GM10847 (cell line): ENCODE data around the gene CAMTA2.

Experiments
- POLR2A ChIP-seq: IDR thresholded peaks from 2 replicates; pipeline ENCODE4 v1.6.1; 2011; ENCODE audit not compliant: insufficient read length; ENCODE audit errors: extremely low read depth

Gene CAMTA2

DNA sequence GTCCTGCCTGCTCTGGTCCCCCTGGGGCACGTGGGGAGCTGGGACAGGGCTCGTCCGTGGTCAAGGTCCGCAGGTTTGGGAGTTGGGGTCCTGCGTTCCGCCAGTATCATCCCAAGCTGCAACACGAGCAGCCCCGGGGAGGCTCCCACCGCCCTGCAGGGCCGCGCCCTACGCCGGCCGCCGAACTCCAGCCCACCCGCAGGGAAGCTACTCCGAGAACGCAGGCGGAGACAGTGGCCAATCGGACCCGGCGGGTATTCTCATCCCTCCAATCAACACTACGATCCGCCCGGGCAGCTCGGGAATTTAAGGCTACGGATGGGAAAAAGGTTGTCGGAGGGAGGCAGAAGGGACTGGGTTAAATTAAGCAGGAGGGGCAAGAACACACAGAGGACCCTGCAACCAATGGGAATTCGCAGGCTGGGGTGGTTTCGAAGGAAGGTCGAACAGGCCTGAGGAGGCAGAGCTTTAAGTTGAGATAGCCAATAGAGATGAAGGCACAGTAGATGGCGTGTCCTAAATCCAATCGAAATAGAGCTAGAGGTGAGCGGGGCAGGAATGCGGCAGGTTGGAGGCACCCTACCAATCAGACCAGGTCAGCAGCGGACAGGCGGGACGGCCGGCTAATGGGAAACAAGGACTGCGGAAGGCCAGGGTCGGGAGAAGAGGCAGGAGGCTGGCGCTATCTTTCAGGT lies 20.5 kb downstream of the CAMTA2 start:
- no peak for TF ChIP-seq POLR2A

DNA sequence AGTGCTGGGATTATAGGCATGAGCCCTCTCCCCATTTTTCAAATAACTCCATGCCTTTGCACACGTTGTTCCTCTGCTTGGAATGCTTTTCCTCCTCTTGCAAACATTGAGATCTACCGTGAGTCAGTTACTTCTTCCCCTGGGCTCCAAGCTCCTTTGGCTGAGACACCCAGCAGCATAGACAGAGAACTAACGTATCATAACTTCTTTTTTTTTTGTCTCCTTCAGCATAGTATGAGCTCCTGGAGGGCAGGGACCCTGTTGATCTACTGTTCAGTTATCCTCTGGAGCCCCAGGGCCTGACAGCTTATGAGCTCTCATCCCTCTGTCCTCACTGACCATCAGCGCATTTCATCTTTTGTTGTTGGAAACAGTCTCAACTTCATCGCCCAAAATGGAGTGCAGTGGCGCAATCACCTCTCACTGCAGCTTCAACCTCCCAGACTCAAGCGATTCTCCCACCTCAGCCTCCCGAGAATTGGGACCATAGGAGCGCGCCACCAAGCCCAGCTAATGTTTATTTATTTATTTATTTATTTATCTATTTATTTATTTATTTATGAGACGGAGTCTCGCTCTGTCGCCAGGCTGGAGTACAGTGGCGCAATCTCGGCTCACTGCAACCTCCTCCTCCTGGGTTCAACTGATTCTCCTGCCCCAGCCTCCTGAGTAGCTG lies 22.0 kb downstream of the CAMTA2 start:
- no peak for TF ChIP-seq POLR2A

DNA sequence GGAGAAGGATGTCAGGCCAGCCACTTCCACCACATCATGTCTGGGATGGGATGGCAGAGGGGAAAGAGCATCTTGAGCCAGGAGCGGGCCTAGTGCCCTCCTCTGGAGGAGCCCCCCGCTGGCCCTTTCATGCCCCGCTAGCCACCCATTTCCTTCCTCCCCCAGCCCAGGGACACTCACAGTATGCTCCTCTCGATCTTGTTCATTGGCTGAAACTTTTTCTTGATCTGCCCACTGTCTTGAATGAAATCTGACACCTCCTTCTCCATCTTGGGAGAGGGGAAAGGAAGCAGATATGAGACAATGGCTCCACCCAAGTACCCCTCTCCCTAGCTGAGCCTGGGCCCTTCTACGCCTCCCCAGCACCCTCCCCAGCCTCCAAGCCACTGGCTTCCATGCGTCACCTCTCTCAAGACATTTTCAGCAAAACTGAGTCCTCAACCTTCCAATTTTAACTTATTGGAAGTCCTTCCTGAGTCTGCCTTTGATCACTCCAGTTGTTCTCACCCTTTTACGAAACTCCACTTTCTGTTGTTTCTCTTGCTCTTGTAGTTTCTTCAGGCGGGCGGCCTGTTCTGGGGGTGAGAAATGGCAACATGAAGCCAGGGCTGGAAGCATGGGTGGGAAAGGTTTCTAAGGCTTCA lies 27.1 kb downstream of the CAMTA2 start:
- no peak for TF ChIP-seq POLR2A

DNA sequence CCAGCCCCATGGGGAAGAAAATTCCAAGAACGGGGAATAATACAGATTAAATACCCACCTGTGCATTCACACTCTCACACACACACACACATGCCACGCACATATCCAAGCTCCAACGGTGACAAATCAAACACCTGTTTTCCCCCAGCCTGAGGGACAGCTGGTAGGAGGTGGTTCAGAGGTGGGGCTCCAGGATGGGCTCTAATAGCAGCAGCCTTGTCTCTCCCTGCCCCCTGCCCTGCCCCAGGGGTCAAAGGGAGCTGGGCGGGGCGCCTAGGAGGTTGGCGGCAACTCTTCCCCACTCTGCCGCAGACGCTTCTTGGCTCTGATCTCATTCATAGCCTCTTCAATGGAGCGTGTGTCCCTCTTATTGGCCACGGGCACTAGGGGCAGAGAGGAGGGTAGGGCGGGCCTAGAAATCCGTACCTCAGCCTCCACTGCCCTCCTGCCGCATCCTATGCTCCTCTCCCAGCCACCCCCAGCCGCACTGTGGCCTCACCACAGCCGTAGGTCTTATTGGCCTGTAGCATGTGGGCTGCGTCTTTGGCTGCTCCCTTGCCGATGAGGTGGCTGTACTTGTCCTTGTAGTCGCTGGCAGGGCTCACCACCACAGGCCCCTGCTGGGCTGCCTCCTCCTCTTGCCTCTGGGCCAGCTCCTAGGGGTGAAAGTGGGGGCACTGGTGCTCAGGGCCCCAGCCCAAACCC lies 28.1 kb downstream of the CAMTA2 start:
- no peak for TF ChIP-seq POLR2A

DNA sequence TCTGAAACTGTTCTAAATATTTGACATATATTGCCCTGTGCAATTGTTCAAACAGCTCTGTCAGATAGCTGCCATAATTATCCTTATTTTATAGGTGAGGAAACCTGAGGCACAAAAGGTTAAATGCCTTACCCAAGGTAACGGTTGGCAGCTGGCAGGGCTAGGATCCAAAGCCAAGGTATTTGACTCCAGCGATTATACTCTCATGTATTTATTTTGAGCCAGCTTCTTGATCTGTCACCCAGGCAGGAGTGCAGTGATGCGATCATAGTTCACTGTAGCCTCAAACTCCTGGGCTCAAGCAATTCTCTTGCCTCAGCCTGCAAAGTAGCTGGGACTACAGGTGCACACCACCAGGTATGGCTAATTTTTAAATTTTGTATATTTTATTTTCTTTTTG lies 29.4 kb downstream of the CAMTA2 start:
- TF ChIP-seq POLR2A, result no peak

DNA sequence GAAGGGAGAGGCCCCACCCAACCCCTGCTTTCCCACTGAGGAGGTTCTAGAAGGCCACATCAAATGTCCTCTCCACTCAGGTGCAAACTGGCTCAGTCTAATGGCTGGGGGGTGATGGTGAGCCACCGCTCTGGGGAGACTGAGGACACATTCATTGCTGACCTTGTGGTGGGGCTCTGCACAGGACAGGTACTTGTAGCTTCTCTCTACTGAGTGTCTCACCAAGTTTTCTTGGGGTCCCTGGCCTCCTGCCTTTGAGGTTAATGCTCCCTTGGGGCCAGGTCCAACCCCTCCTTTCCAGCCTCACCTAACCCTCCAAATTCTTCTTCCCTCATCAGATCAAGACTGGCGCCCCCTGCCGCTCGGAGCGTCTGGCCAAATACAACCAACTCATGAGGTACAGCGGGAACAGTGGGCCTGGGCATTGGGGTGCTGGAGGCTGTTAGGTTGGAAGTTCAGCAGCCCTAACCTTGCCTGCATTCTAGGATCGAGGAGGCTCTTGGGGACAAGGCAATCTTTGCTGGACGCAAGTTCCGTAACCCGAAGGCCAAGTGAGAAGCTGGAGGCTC lies 30.9 kb downstream of the CAMTA2 start:
- TF ChIP-seq POLR2A, result no peak

DNA sequence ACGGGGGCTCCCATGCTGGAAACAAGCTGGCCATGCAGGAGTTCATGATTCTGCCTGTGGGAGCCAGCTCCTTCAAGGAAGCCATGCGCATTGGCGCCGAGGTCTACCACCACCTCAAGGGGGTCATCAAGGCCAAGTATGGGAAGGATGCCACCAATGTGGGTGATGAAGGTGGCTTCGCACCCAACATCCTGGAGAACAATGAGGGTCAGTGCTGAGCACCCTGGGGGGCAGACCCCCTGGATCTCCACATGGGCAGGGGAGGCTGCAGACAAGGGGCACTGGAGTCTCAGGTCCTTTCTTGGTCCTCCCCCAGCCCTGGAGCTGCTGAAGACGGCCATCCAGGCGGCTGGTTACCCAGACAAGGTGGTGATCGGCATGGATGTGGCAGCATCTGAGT lies 32.4 kb downstream of the CAMTA2 start:
- TF ChIP-seq POLR2A, result no peak

DNA sequence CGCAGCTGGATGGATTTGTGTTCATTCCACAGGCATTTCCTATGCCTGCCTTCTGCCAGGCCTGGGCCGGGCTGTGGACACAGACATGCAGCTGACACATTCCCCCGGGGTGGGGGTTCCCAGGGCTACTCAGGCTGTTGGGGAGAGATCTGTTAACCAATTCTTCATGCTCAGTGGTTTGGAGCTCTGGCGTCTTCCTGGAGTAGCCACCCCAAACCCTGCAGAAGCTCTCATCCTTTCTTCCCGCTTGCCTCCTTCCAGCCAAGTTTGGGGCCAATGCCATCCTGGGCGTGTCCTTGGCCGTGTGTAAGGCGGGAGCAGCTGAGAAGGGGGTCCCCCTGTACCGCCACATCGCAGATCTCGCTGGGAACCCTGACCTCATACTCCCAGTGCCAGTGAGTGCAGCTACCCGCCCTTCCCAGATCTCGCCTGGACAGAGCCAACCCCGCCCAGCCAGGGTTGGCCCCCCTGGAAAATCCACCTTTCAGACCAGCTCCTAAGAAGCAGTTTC lies 34.0 kb downstream of the CAMTA2 start:
- TF ChIP-seq POLR2A, result no peak

DNA sequence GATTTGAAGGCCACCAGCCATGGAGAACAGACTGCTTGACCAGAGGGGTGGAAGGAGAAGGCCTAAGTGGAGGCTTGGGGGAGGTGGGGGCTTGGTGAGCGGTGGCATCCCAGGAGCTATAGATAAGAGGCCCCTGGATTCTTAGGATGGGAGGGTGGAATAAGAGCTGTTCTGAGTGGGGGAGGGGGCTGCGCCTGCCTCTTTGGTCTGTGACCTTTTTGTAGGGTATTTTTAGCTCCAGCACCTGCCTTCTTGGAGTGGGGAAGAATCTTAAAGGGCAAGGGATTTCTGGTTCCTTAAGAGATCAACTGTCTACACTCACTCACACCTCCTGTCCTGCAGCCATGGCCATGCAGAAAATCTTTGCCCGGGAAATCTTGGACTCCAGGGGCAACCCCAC lies 36.0 kb downstream of the CAMTA2 start:
- no peak for TF ChIP-seq POLR2A

DNA sequence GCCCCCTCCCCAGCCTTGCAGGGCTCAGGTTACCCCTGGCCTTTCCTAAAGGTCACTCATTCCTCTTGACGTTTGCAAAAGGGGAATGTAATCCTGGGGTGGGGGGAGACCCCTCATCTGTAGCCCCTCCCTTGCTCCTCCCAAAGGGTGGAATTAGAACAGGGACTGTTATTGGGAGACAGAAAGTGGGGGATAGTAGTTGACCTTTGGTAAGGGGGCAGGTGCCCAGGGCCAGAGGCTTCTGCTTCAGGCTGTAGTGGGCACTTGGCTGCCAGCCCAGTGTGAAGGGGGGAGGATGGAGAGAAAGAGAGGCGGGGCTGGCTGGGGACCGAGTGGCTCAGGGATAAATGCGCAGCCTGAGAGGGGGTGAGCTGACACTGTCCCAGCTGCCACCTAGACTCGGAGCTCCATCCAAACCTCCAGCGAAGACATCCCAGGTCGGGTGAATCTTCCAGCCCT lies 36.7 kb downstream of the CAMTA2 start, which contains the start of gene ENO3:
Gene ENO3 (plus strand): TSS at position 374 of the 459 bp plus-strand sequence. CDS start 711 bp downstream, outside the sequence.
- peak; percentile 16 for TF ChIP-seq POLR2A

DNA sequence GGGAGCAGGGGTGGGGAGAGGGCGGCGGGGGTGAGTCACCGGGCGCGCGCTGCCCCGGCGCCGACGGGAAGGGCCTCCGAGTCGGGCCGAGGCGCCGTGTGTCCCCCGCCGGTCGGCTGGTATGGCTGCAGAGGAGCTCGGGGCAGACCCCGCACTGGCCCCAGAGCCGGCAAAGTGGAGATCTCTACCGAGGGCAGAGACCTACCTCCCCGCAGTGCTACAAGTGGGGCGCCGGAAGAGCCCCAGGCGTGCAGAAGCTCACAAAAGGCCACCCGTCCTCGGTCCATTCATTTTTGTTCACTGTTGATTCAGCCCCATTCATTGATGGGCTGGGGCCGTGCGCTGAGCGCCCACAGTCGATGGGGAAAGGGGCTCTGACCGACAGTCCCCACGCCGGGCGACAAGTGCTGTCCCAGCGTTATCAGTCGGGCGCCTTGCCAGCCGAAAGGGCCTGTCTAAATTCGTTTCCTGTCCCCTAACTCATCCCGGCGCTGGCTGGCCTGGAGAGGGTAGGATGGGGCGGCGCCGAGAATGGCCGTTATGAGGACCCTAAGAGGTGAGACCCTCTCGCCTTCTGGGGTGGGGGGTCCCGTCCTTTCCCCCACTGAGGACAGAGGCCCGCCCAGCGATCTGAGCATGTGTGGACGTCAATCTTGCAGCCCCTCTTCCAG lies 37.3 kb downstream of the CAMTA2 start:
- no peak for TF ChIP-seq POLR2A

DNA sequence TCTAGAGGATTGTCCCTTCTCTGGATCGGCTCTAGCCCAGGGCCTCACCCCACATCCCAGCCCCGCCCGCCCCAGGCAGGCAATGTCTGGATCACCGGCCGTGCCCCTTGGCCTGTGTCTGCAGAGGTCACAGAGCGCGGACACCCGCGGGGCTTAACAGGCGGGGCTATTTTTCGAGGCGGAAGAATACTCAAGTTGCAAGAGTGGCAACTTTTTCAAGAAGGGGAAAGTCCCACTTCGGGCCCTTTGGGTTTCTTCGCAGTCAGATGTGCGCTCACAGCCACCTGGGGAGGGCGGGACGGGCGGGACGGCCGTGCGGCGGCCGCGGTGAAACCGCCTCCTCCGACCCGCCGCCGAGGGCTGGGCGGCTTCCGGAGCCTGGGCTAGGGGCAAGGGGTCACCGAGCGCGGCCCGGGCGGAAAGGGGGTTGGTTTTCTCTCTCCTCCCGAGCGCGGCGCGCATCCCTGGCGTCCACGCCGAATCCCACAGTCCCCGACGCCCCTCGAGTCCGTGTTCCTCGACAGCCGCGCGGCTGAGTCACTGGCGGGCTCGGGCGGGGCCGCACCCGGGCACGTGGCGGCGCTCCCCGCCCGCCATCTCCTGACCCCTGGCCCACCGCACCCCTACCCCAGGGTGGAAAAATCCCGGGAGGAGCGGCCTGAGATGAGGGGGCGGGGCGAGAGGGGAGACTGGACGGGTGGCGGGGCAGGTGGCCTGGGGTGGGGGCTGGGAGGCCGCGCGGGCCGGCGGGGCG lies 38.0 kb downstream of the CAMTA2 start:
- peak; percentile 35 for TF ChIP-seq POLR2A

DNA sequence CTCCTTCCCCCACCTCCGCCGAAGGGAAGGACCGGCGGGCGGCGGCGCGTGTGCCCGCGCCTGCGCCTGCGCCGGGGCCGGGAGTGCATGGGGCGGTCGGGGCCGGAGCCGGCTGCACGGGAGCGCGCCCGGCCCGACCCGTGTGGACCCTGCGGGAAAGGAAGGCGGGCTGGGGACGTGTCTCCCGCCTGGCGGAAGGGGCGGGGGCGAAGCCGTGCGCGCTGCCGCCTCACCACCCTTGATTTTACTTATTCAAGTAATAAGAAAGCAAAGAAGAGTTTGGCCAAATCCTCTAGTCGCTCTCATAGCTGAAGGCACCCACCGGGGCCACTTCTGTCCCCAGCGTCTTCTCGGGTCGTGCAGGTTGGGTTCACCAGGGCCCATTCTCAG lies 38.5 kb downstream of the CAMTA2 start:
- TF ChIP-seq POLR2A, result peak; percentile 41
